Measurements from ENCODE around the gene CHST14.

Gene CHST14

DNA sequence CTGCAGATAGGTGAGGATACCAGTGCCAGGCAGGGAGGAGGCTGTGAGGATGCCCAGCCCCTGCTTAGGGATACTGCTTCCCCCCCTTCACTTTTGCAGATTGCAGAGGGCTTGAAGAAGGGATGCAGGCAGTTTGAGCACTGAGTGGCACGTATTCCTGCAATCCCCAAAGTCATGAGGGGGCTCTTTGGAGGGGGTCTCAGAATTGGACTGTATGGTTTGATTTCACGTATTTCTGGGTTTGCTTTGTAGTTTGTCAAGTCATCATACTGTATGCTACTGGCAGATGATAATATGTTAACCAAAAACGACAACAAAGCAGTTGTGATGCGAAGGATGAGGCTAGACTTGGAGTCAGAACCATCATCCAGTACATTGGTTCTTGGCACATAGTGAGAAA is 28.1 kb downstream of the CHST14 start:
- Histone ChIP-seq H3K36me3 (ENCODE audit: control insufficient read depth, low read length) (no peaks in the 10 kb centered on the region), H3K4me3 (ENCODE audit: low read length) (no peak overlapping the region), H3F3A (ENCODE audit: control insufficient read depth, insufficient read depth) (no peaks in the 10 kb centered on the region), H3K4me1 (ENCODE audit: control insufficient read depth, low read length) (no peaks in the 10 kb centered on the region), H3K9me2 (replicated peaks; ENCODE audit: control insufficient read depth, low read length) (no peaks in the 10 kb centered on the region), H3K4me2 (ENCODE audit: low read length) (no peak overlapping the region), H4K20me1 (ENCODE audit: control insufficient read depth, insufficient read depth, low read depth, low read length) (no peaks in the 10 kb centered on the region), H3K27me3 (ENCODE audit: control insufficient read depth, low read length) (peaks cover 35% of the 10 kb centered on the region), H3K27ac (ENCODE audit: low read depth, low read length) (no peak overlapping the region), H3K9me3 (ENCODE audit: control insufficient read depth, insufficient read depth, low read length) (no peaks in the 10 kb centered on the region), H3K79me2 (ENCODE audit: control insufficient read depth, low read length) (no peaks in the 10 kb centered on the region)
- TF ChIP-seq, protein P1, sequence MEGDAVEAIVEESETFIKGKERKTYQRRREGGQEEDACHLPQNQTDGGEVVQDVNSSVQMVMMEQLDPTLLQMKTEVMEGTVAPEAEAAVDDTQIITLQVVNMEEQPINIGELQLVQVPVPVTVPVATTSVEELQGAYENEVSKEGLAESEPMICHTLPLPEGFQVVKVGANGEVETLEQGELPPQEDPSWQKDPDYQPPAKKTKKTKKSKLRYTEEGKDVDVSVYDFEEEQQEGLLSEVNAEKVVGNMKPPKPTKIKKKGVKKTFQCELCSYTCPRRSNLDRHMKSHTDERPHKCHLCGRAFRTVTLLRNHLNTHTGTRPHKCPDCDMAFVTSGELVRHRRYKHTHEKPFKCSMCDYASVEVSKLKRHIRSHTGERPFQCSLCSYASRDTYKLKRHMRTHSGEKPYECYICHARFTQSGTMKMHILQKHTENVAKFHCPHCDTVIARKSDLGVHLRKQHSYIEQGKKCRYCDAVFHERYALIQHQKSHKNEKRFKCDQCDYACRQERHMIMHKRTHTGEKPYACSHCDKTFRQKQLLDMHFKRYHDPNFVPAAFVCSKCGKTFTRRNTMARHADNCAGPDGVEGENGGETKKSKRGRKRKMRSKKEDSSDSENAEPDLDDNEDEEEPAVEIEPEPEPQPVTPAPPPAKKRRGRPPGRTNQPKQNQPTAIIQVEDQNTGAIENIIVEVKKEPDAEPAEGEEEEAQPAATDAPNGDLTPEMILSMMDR (IDR thresholded peaks at IDR 0.05; ENCODE audit: low read depth, low read length, poor library complexity, severe bottlenecking): no peak
- no peak for TF ChIP-seq EZH2phosphoT487 (IDR thresholded peaks at IDR 0.05; ENCODE audit: borderline replicate concordance, low read length)

DNA sequence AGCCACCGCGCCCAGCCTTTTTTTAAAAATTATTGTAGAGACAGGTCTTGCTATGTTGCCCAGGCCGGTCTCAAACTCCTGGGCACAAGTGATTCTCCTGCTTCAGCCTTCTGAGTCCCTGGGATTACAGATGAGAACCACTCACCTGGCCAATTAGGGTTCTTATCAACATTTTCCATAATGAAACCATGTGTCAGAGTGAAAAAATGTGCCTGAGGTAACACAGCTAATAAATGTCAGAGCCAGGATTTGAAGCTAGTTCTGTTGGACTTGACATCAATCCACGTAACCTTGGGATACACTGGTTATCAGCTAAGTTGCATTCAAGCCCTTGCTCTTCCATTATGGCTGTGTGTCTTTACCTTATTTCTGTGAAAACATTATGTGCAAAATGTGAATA is 29.1 kb downstream of the CHST14 start:
- Histone ChIP-seq H3K4me3 (ENCODE audit: low read length) (no peak overlapping the region), H3K27me3 (ENCODE audit: control insufficient read depth, low read length) (peaks cover 26% of the 10 kb centered on the region), H3K79me2 (ENCODE audit: control insufficient read depth, low read length) (no peaks in the 10 kb centered on the region), H4K20me1 (ENCODE audit: control insufficient read depth, insufficient read depth, low read depth, low read length) (no peaks in the 10 kb centered on the region), H3K27ac (ENCODE audit: low read depth, low read length) (no peak overlapping the region), H3F3A (ENCODE audit: control insufficient read depth, insufficient read depth) (no peaks in the 10 kb centered on the region), H3K9me2 (replicated peaks; ENCODE audit: control insufficient read depth, low read length) (no peaks in the 10 kb centered on the region), H3K9me3 (ENCODE audit: control insufficient read depth, insufficient read depth, low read length) (no peaks in the 10 kb centered on the region), H3K4me2 (ENCODE audit: low read length) (no peak overlapping the region), H3K36me3 (ENCODE audit: control insufficient read depth, low read length) (no peaks in the 10 kb centered on the region), H3K4me1 (ENCODE audit: control insufficient read depth, low read length) (no peaks in the 10 kb centered on the region)
- TF ChIP-seq EZH2phosphoT487 (IDR thresholded peaks at IDR 0.05; ENCODE audit: borderline replicate concordance, low read length): no peak
- TF ChIP-seq, protein P1 (IDR thresholded peaks at IDR 0.05; ENCODE audit: low read depth, low read length, poor library complexity, severe bottlenecking): no peak

- no peaks in the 10 kb centered on the region for H4K20me1 ChIP-seq (ENCODE audit: control insufficient read depth, insufficient read depth, low read depth, low read length)
- no peak overlapping the region for H3K4me3 ChIP-seq (ENCODE audit: low read length)
- no peak overlapping the region for H3K4me2 ChIP-seq (ENCODE audit: low read length)
- H3K9me2 ChIP-seq (replicated peaks; ENCODE audit: control insufficient read depth, low read length): no peaks in the 10 kb centered on the region
- H3K9me3 ChIP-seq (ENCODE audit: control insufficient read depth, insufficient read depth, low read length): no peaks in the 10 kb centered on the region
- no peak overlapping the region for H3K27ac ChIP-seq (ENCODE audit: low read depth, low read length)
- H3K4me1 ChIP-seq (ENCODE audit: control insufficient read depth, low read length): no peaks in the 10 kb centered on the region
- H3F3A ChIP-seq (ENCODE audit: control insufficient read depth, insufficient read depth): no peaks in the 10 kb centered on the region
- H3K36me3 ChIP-seq (ENCODE audit: control insufficient read depth, low read length): no peaks in the 10 kb centered on the region
- peaks cover 22% of the 10 kb centered on the region for H3K27me3 ChIP-seq (ENCODE audit: control insufficient read depth, low read length)
- TF ChIP-seq, protein P1 (IDR thresholded peaks at IDR 0.05; ENCODE audit: low read depth, low read length, poor library complexity, severe bottlenecking): no peak
- no peaks in the 10 kb centered on the region for H3K79me2 ChIP-seq (ENCODE audit: control insufficient read depth, low read length)
Measured at GRCh38 chr15:40500568-40501330, 30.0 kb downstream of the CHST14 start.

All from DOHH2 (cell line).